GM23338 (cell line): ENCODE results near the gene SF3B1.

ENCODE experiments used
- CREB1 ChIP-seq: fragments of 250-450 bp; sonication (Bioruptor Pico); IDR thresholded peaks from 2 replicates; pipeline ENCODE4 v1.5.0; 2020; ENCODE audit warnings: low read depth, mild to moderate bottlenecking, moderate library complexity
- EZH2 ChIP-seq: fragments of 200-600 bp; sonication (generic); IDR thresholded peaks from one replicate; pipeline ENCODE4 v1.8.0; 2017; ENCODE audit warnings: antibody characterized with exemption, mild to moderate bottlenecking, low read depth; ENCODE audit not compliant: unreplicated experiment
- EZH2phosphoT487 ChIP-seq: fragments of 200-600 bp; sonication (generic); IDR thresholded peaks from one replicate; pipeline ENCODE4 v1.8.1; 2018; ENCODE audit warnings: antibody characterized with exemption; ENCODE audit not compliant: unreplicated experiment
- POLR2AphosphoS5 ChIP-seq: IDR thresholded peaks from 2 replicates; pipeline ENCODE4 v1.6.1; 2016; ENCODE audit warnings: antibody characterized with exemption, low read depth
- ZNF331 ChIP-seq: fragments of 250-450 bp; sonication (Bioruptor Pico); IDR thresholded peaks from 2 replicates; pipeline ENCODE4 v1.5.0; 2020; ENCODE audit warnings: low read depth, mild to moderate bottlenecking, moderate library complexity
- TF ChIP-seq, protein P1 (sequence below), 2 experiments: fragments of 200-600 bp in 1 of 2; sonication (generic) in 1 of 2; conservative IDR thresholded peaks; 2 replicates each; pipeline versions ENCODE4 v1.5.1 to v1.6.1; 2016 to 2017; ENCODE audit warnings: antibody characterized with exemption in 2 of 2, low read depth in 2 of 2, mild to moderate bottlenecking in 2 of 2, moderate library complexity in 1 of 2
- TF ChIP-seq, protein P2 (sequence below): IDR thresholded peaks from one replicate; pipeline ENCODE4 v1.6.1; 2018; ENCODE audit warnings: antibody characterized with exemption; ENCODE audit not compliant: unreplicated experiment

DNA sequence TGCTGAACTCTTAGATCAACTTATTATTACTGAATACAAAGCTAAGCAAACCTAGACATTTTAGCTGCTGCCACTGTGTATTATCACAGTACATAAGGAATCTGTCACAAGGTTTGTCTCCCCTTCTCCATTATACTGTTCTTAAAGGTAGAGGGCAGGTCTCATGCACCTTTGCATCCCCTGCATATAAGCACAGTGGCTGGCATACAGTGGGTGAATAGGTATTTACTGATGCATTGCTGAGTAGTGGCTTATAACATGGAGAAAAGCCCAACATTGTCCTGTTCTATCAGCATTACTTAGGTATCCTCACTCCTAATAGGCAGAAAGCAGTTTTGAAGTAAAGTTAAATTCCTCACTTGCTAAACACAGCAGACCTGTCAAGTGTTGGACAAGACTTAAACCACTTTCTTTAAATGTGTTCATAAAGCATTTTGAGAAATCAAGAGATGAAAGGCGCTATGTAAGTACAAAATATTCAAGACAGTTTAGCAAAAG is 43.6 kb downstream of the SF3B1 start:
- TF ChIP-seq, protein P1, sequence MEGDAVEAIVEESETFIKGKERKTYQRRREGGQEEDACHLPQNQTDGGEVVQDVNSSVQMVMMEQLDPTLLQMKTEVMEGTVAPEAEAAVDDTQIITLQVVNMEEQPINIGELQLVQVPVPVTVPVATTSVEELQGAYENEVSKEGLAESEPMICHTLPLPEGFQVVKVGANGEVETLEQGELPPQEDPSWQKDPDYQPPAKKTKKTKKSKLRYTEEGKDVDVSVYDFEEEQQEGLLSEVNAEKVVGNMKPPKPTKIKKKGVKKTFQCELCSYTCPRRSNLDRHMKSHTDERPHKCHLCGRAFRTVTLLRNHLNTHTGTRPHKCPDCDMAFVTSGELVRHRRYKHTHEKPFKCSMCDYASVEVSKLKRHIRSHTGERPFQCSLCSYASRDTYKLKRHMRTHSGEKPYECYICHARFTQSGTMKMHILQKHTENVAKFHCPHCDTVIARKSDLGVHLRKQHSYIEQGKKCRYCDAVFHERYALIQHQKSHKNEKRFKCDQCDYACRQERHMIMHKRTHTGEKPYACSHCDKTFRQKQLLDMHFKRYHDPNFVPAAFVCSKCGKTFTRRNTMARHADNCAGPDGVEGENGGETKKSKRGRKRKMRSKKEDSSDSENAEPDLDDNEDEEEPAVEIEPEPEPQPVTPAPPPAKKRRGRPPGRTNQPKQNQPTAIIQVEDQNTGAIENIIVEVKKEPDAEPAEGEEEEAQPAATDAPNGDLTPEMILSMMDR (conservative IDR thresholded peaks at IDR 0.05; ENCODE audit: low read depth in 2 of 2), result no peak
- TF ChIP-seq, protein P2, sequence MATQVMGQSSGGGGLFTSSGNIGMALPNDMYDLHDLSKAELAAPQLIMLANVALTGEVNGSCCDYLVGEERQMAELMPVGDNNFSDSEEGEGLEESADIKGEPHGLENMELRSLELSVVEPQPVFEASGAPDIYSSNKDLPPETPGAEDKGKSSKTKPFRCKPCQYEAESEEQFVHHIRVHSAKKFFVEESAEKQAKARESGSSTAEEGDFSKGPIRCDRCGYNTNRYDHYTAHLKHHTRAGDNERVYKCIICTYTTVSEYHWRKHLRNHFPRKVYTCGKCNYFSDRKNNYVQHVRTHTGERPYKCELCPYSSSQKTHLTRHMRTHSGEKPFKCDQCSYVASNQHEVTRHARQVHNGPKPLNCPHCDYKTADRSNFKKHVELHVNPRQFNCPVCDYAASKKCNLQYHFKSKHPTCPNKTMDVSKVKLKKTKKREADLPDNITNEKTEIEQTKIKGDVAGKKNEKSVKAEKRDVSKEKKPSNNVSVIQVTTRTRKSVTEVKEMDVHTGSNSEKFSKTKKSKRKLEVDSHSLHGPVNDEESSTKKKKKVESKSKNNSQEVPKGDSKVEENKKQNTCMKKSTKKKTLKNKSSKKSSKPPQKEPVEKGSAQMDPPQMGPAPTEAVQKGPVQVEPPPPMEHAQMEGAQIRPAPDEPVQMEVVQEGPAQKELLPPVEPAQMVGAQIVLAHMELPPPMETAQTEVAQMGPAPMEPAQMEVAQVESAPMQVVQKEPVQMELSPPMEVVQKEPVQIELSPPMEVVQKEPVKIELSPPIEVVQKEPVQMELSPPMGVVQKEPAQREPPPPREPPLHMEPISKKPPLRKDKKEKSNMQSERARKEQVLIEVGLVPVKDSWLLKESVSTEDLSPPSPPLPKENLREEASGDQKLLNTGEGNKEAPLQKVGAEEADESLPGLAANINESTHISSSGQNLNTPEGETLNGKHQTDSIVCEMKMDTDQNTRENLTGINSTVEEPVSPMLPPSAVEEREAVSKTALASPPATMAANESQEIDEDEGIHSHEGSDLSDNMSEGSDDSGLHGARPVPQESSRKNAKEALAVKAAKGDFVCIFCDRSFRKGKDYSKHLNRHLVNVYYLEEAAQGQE, result no peak
- TF ChIP-seq EZH2phosphoT487 (no peak), POLR2AphosphoS5 (no peak), EZH2 (no peak), ZNF331 (CRISPR knock-in tag) (no peak), CREB1 (CRISPR knock-in tag) (no peak)
